K562 (cell line): ENCODE measurements around the gene PRND. TPM values are rescaled to one million over a fixed set of nuclear protein-coding genes. Genes with fewer than 3 reads are reported as not detected.

Experiments
- ATAC-seq: fragments of 200-7000 bp; cut with Tn5 transposase; 3 replicates; pipeline ENCODE4 v1.9.1; 2020; ENCODE audit warnings: moderate library complexity
- BruUV-seq: library from RNA; stranded (reverse); fragments of 400-500 nt; replicated peaks from 2 replicates; lab custom pipeline; 2021; lab: Mats Ljungman, UMichigan
- CTCF ChIA-PET: fragments of 300-600 bp; formaldehyde crosslinking; extraction: SDS; loops from one replicate; lab custom pipeline; 2021; ENCODE audit warnings: low intra/inter-chr PET ratio; lab: Yijun Ruan, JAX
- POLR2A ChIA-PET: fragments of 300-600, 350-650 bp; sonication (Branson Sonifier 250); formaldehyde crosslinking; extraction: SDS; loops from one replicate; lab custom pipeline; 2021; ENCODE audit warnings: antibody characterized with exemption, inconsistent platforms; lab: Yijun Ruan, JAX
- DNase-seq, 4 experiments: peaks; one replicate each; pipeline versions ENCODE4 v3.0.0 to v3.0.0-alpha.2; 2011 to 2018; ENCODE audit warnings: low spot score in 3 of 4, mixed read lengths in 3 of 4; ENCODE audit errors: extremely low read depth in 1 of 4
- FAIRE-seq: peaks from 2 replicates; lab custom pipeline; 2011; peaks lifted over from hg19 to GRCh38; lab: Jason Lieb, UNC
- H2AFZ ChIP-seq: 2 replicates; pipeline ENCODE4 v1.6.0; 2011; ENCODE audit warnings: low read depth, low read length, control low read depth, inconsistent platforms
- H3K27ac ChIP-seq: fragments of 200-600 bp; 3 replicates; pipeline ENCODE4 v1.8.0; 2011; ENCODE audit warnings: low read depth, mild to moderate bottlenecking, control low read depth, inconsistent platforms, low read length, moderate library complexity, mixed read lengths; ENCODE audit errors: extremely low read depth
- H3K27me3 ChIP-seq, 2 experiments: fragments of 300-600 bp in 1 of 2; 2 replicates in 1 of 2; 3 replicates in 1 of 2; pipeline versions ENCODE4 v1.6.0 to v1.8.0; 2011; ENCODE audit warnings: inconsistent platforms in 2 of 2, low read length in 2 of 2, mild to moderate bottlenecking in 1 of 2, mixed read lengths in 1 of 2, moderate library complexity in 1 of 2; ENCODE audit not compliant: control insufficient read depth in 2 of 2, insufficient read depth in 2 of 2
- H3K36me3 ChIP-seq: fragments of 300-600 bp; 3 replicates; pipeline ENCODE4 v1.8.0; 2011; ENCODE audit warnings: mild to moderate bottlenecking, low read length, inconsistent platforms; ENCODE audit not compliant: control insufficient read depth, insufficient read depth
- H3K4me1 ChIP-seq, 2 experiments: fragments of 200-600 bp in 1 of 2; replicated peaks in 1 of 2; 2 replicates in 1 of 2; 3 replicates in 1 of 2; pipeline versions ENCODE4 v1.5.1 to v1.8.0; 2011; ENCODE audit warnings: inconsistent platforms in 2 of 2, low read length in 2 of 2, mild to moderate bottlenecking in 1 of 2, mixed read lengths in 1 of 2, moderate library complexity in 1 of 2; ENCODE audit not compliant: control insufficient read depth in 2 of 2, insufficient read depth in 2 of 2
- H3K4me2 ChIP-seq: 2 replicates; pipeline ENCODE4 v1.6.1; 2011; ENCODE audit warnings: low read length, control low read depth, inconsistent platforms, mixed read lengths; ENCODE audit not compliant: insufficient read depth
- H3K4me3 ChIP-seq: fragments of 200-600 bp; sonication (generic), shearing (Covaris generic); 2 replicates; pipeline ENCODE4 v1.5.1; 2016; ENCODE audit warnings: control low read depth, inconsistent platforms
- H3K79me2 ChIP-seq: fragments of 200-600 bp; 3 replicates; pipeline ENCODE4 v1.8.0; 2011; ENCODE audit warnings: low read length, inconsistent platforms; ENCODE audit not compliant: control insufficient read depth, insufficient read depth
- H3K9ac ChIP-seq, 2 experiments: 2 replicates each; pipeline versions ENCODE4 v1.6.0 to v1.6.1; 2011; ENCODE audit warnings: low read depth in 2 of 2, low read length in 2 of 2, control low read depth in 1 of 2, inconsistent platforms in 1 of 2, mild to moderate bottlenecking in 1 of 2, mixed read lengths in 1 of 2; ENCODE audit not compliant: insufficient read depth in 1 of 2
- H3K9me1 ChIP-seq: one replicate; pipeline ENCODE4 v1.6.0; 2011; ENCODE audit warnings: inconsistent platforms, mild to moderate bottlenecking, low read length, moderate library complexity; ENCODE audit not compliant: control insufficient read depth, insufficient read depth
- H3K9me3 ChIP-seq: replicated peaks from 2 replicates; pipeline ENCODE4 v1.5.1; 2011; ENCODE audit warnings: low read depth, low read length, inconsistent platforms; ENCODE audit not compliant: control insufficient read depth, insufficient read depth
- H4K20me1 ChIP-seq: replicated peaks from 2 replicates; pipeline ENCODE4 v1.6.1; 2011; ENCODE audit warnings: low read length, inconsistent platforms, mixed read lengths; ENCODE audit not compliant: control insufficient read depth, insufficient read depth
- E2F3 ChIP-seq: fragments of 250-450 bp; sonication (Bioruptor Pico); IDR thresholded peaks from 2 replicates; pipeline ENCODE4 v1.4.0; 2020; ENCODE audit warnings: mild to moderate bottlenecking
- GATAD2B ChIP-seq: fragments of 450-650 bp; IDR thresholded peaks from 2 replicates; pipeline ENCODE4 v1.6.1; 2017; ENCODE audit warnings: mild to moderate bottlenecking, borderline replicate concordance
- KDM1A ChIP-seq, 2 experiments: fragments of 450-650 bp; IDR thresholded peaks; 2 replicates each; pipeline ENCODE4 v1.6.1; 2016; ENCODE audit warnings: mild to moderate bottlenecking in 2 of 2
- TBL1XR1 ChIP-seq, 2 experiments: IDR thresholded peaks; 2 replicates each; pipeline ENCODE4 v1.6.1; 2012; ENCODE audit warnings: improper control_type of control experiment in 2 of 2, low read length in 2 of 2, mild to moderate bottlenecking in 1 of 2
- ZNF174 ChIP-seq: fragments of 250-450 bp; sonication (Bioruptor Pico); IDR thresholded peaks from 2 replicates; pipeline ENCODE4 v1.4.0; 2020; ENCODE audit warnings: mild to moderate bottlenecking
- WGBS: fragments of 100-300 bp; shearing (Covaris generic); methylation state at CpG from one replicate; pipeline ENCODE4 v1.1.6; 2016; ENCODE audit warnings: low coverage, mixed read lengths; ENCODE audit not compliant: insufficient coverage; ENCODE audit errors: missing lambda C conversion rate; 5-methylcytosine and 5-hydroxymethylcytosine counted together
- in situ Hi-C: fragments of 300-500 bp; cut with MboI; formaldehyde crosslinking; loops from 4 replicates; pipeline ENCODE4 v1.15.0; 2018; ENCODE audit warnings: inconsistent platforms, mixed read lengths
- intact Hi-C: fragments of 100-400 bp; cut with micrococcal nuclease; formaldehyde crosslinking; loops from 2 replicates; pipeline ENCODE4 v1.14.2; 2022
- polyA plus RNA-seq, 8 experiments: library from polyadenylated mRNA; depleted of rRNA in 4 of 8; stranded (reverse) in 5 of 8; unstranded in 3 of 8; fragments of >200 nt; fragmentation: Nextera tagmentation in 2 of 8; fragmentation: Illumina TruSeq in 1 of 8; extraction: Ambion mirVana in 2 of 8; extraction: Trizol in 1 of 8; gene quantifications; 2 replicates each; pipeline versions ENCODE4 v1.2.1 to v1.2.3, GENCODE V29; 2011 to 2014; ENCODE audit warnings: inconsistent platforms in 1 of 8, missing spikeins in 1 of 8
- total RNA-seq, 7 experiments: library from RNA; depleted of rRNA in 6 of 7; stranded (reverse); fragments of >200 nt in 6 of 7; fragmentation: Illumina TruSeq in 2 of 7; extraction: Trizol in 2 of 7; gene quantifications; 2 replicates each; pipeline versions ENCODE4 v1.2.1 to v1.2.3, GENCODE V29; 2011 to 2021; ENCODE audit warnings: low replicate concordance in 1 of 7
- TF ChIP-seq, protein P1 (sequence below): sonication (generic); formaldehyde crosslinking; IDR thresholded peaks from 2 replicates; pipeline ENCODE4 v1.8.0; 2022; ENCODE audit warnings: missing genetic modification reagents, mild to moderate bottlenecking, borderline replicate concordance
- TF ChIP-seq, protein P2 (sequence below): fragments of 200-600 bp; sonication (generic); IDR thresholded peaks from one replicate; pipeline ENCODE4 v1.6.1; 2012; ENCODE audit warnings: mild to moderate bottlenecking, low read depth, low read length, inconsistent platforms
- TF ChIP-seq, protein P3 (sequence below): fragments of 450-650 bp; IDR thresholded peaks from 2 replicates; pipeline ENCODE4 v1.6.1; 2016; ENCODE audit warnings: antibody characterized with exemption

Gene PRND
- total and polyA plus RNA-seq, 9 of the 15 experiments (the other 6 are each of a cell fraction or from before 2014, with no cell fraction given): not detected

GRCh38 chr20:4683261-4683660, 38.4 kb upstream of the PRND start:
- FAIRE-seq (no peak), ATAC-seq (no peak), DNase-seq (no peak)
- no peaks in the 10 kb centered on the region for H3K9me1 ChIP-seq
- H3K9ac ChIP-seq: no peak overlapping the region
- H3K9me3 ChIP-seq: no peaks in the 10 kb centered on the region
- peaks cover 13 to 15% of the 10 kb centered on the region in 2 experiments; a peak in 4 of 5 replicates for H3K4me1 ChIP-seq
- 0 out of 2 replicates have a peak, but pooled peaks cover 4% of the 10 kb centered on the region for H4K20me1 ChIP-seq
- no peak overlapping the region for H3K4me2 ChIP-seq
- H2AFZ ChIP-seq: no peak overlapping the region
- ChIA-PET CTCF (no interaction called here), POLR2A (no interaction called here)
- in situ Hi-C loops (no loop called here), intact Hi-C loops (no loop called here)
- H3K27ac ChIP-seq: no peak overlapping the region
- no TSS peak for BruUV-seq
- H3K79me2 ChIP-seq: peaks cover 15% of the 10 kb centered on the region
- no peaks in the 10 kb centered on the region for H3K27me3 ChIP-seq
- H3K36me3 ChIP-seq: no peaks in the 10 kb centered on the region
- WGBS: 21% methylated on average over 2 of the region's 2 CpGs
- H3K4me3 ChIP-seq: no peak overlapping the region
- TF ChIP-seq TBL1XR1 (IDR thresholded peaks at IDR 0.05; ENCODE audit: low read length in 2 of 2) (no peak), E2F3 (CRISPR knock-in tag) (no peak), GATAD2B (no peak), KDM1A (IDR thresholded peaks at IDR 0.05) (no peak), ZNF174 (no peak)
- TF ChIP-seq, protein P1, sequence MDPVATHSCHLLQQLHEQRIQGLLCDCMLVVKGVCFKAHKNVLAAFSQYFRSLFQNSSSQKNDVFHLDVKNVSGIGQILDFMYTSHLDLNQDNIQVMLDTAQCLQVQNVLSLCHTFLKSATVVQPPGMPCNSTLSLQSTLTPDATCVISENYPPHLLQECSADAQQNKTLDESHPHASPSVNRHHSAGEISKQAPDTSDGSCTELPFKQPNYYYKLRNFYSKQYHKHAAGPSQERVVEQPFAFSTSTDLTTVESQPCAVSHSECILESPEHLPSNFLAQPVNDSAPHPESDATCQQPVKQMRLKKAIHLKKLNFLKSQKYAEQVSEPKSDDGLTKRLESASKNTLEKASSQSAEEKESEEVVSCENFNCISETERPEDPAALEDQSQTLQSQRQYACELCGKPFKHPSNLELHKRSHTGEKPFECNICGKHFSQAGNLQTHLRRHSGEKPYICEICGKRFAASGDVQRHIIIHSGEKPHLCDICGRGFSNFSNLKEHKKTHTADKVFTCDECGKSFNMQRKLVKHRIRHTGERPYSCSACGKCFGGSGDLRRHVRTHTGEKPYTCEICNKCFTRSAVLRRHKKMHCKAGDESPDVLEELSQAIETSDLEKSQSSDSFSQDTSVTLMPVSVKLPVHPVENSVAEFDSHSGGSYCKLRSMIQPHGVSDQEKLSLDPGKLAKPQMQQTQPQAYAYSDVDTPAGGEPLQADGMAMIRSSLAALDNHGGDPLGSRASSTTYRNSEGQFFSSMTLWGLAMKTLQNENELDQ (CRISPR knock-in tag): no peak
- TF ChIP-seq, protein P2, sequence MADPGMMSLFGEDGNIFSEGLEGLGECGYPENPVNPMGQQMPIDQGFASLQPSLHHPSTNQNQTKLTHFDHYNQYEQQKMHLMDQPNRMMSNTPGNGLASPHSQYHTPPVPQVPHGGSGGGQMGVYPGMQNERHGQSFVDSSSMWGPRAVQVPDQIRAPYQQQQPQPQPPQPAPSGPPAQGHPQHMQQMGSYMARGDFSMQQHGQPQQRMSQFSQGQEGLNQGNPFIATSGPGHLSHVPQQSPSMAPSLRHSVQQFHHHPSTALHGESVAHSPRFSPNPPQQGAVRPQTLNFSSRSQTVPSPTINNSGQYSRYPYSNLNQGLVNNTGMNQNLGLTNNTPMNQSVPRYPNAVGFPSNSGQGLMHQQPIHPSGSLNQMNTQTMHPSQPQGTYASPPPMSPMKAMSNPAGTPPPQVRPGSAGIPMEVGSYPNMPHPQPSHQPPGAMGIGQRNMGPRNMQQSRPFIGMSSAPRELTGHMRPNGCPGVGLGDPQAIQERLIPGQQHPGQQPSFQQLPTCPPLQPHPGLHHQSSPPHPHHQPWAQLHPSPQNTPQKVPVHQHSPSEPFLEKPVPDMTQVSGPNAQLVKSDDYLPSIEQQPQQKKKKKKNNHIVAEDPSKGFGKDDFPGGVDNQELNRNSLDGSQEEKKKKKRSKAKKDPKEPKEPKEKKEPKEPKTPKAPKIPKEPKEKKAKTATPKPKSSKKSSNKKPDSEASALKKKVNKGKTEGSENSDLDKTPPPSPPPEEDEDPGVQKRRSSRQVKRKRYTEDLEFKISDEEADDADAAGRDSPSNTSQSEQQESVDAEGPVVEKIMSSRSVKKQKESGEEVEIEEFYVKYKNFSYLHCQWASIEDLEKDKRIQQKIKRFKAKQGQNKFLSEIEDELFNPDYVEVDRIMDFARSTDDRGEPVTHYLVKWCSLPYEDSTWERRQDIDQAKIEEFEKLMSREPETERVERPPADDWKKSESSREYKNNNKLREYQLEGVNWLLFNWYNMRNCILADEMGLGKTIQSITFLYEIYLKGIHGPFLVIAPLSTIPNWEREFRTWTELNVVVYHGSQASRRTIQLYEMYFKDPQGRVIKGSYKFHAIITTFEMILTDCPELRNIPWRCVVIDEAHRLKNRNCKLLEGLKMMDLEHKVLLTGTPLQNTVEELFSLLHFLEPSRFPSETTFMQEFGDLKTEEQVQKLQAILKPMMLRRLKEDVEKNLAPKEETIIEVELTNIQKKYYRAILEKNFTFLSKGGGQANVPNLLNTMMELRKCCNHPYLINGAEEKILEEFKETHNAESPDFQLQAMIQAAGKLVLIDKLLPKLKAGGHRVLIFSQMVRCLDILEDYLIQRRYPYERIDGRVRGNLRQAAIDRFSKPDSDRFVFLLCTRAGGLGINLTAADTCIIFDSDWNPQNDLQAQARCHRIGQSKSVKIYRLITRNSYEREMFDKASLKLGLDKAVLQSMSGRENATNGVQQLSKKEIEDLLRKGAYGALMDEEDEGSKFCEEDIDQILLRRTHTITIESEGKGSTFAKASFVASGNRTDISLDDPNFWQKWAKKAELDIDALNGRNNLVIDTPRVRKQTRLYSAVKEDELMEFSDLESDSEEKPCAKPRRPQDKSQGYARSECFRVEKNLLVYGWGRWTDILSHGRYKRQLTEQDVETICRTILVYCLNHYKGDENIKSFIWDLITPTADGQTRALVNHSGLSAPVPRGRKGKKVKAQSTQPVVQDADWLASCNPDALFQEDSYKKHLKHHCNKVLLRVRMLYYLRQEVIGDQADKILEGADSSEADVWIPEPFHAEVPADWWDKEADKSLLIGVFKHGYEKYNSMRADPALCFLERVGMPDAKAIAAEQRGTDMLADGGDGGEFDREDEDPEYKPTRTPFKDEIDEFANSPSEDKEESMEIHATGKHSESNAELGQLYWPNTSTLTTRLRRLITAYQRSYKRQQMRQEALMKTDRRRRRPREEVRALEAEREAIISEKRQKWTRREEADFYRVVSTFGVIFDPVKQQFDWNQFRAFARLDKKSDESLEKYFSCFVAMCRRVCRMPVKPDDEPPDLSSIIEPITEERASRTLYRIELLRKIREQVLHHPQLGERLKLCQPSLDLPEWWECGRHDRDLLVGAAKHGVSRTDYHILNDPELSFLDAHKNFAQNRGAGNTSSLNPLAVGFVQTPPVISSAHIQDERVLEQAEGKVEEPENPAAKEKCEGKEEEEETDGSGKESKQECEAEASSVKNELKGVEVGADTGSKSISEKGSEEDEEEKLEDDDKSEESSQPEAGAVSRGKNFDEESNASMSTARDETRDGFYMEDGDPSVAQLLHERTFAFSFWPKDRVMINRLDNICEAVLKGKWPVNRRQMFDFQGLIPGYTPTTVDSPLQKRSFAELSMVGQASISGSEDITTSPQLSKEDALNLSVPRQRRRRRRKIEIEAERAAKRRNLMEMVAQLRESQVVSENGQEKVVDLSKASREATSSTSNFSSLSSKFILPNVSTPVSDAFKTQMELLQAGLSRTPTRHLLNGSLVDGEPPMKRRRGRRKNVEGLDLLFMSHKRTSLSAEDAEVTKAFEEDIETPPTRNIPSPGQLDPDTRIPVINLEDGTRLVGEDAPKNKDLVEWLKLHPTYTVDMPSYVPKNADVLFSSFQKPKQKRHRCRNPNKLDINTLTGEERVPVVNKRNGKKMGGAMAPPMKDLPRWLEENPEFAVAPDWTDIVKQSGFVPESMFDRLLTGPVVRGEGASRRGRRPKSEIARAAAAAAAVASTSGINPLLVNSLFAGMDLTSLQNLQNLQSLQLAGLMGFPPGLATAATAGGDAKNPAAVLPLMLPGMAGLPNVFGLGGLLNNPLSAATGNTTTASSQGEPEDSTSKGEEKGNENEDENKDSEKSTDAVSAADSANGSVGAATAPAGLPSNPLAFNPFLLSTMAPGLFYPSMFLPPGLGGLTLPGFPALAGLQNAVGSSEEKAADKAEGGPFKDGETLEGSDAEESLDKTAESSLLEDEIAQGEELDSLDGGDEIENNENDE: no peak
- TF ChIP-seq, protein P3, sequence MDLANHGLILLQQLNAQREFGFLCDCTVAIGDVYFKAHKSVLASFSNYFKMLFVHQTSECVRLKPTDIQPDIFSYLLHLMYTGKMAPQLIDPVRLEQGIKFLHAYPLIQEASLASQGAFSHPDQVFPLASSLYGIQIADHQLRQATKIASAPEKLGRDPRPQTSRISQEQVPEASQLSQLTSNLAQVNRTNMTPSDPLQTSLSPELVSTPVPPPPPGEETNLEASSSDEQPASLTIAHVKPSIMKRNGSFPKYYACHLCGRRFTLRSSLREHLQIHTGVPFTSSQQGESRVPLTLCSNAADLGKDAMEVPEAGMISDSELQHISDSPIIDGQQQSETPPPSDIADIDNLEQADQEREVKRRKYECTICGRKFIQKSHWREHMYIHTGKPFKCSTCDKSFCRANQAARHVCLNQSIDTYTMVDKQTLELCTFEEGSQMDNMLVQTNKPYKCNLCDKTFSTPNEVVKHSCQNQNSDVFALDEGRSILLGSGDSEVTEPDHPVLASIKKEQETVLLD: no peak
